ENCODE measurements around the gene BSND. TPM values are rescaled to one million over a fixed set of nuclear protein-coding genes. Genes with fewer than 3 reads are reported as not detected.

Gene BSND
- total and polyA plus RNA-seq, 9 of the 15 experiments (the other 6 are each of a cell fraction or from before 2014, with no cell fraction given) = not detected

GRCh38 chr1:55039342-55040082 is 40.8 kb downstream of the BSND start, which contains the start of gene PCSK9 (continued):
- TF ChIP-seq DEAF1 (CRISPR knock-in tag; IDR thresholded peaks at IDR 0.05) (no peak), ZNF41 (CRISPR knock-in tag; conservative IDR thresholded peaks at IDR 0.05) (no peak), RBM22 (IDR thresholded peaks at IDR 0.05; ENCODE audit: low read depth, low read length, poor library complexity, severe bottlenecking) (no peak), POLR2B (IDR thresholded peaks at IDR 0.05; ENCODE audit: low read depth, partially characterized antibody) (peak; percentile 46), NFE2 (IDR thresholded peaks at IDR 0.05; ENCODE audit: low read depth) (no peak), SFPQ (IDR thresholded peaks at IDR 0.05; ENCODE audit: low read depth, low read length) (no peak), EP300 (IDR thresholded peaks at IDR 0.05; ENCODE audit: low read length) (peak; percentile 83), HDAC2 (IDR thresholded peaks at IDR 0.05) (peak; percentile 13; the same call in 1 of the 2 replicates), ATF2 (CRISPR knock-in tag; IDR thresholded peaks at IDR 0.05) (no peak), ZNF232 (CRISPR knock-in tag; IDR thresholded peaks at IDR 0.05) (peak; percentile 20; the same call in 1 of the 2 replicates), KLF10 (CRISPR knock-in tag; IDR thresholded peaks at IDR 0.05) (no peak), JUND (IDR thresholded peaks at IDR 0.05; ENCODE audit: borderline replicate concordance, low read depth, low read length) (peak; percentile 60), JUND (tag; IDR thresholded peaks at IDR 0.05; ENCODE audit: borderline replicate concordance, low read depth, low read length) (no peak), ZMIZ1 (IDR thresholded peaks at IDR 0.05; ENCODE audit: low read depth in 2 of 2, low read length in 2 of 2) (no peak), CHAMP1 (IDR thresholded peaks at IDR 0.05) (no peak)
- TF ChIP-seq, protein P1, sequence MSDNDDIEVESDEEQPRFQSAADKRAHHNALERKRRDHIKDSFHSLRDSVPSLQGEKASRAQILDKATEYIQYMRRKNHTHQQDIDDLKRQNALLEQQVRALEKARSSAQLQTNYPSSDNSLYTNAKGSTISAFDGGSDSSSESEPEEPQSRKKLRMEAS (CRISPR knock-in tag; IDR thresholded peaks at IDR 0.05) = peak; percentile 41
